NCI-H526 treated with DMSO at 0.1 percent for 48 hours (cell line): ENCODE data around the gene FBXO7.

Experiments used
- DNase-seq: peaks from one replicate; lab custom pipeline; 2025; lab: John Stamatoyannopoulos, UW

Gene FBXO7

GRCh38 chr22:32531931-32532819 is 57.6 kb downstream of the FBXO7 start:
- DNase-seq = no peak

- no peak for DNase-seq
Observed at GRCh38 chr22:32532820-32533128, 58.2 kb downstream of the FBXO7 start.

- no peak for DNase-seq
Observed at GRCh38 chr22:32533265-32534111, 58.9 kb downstream of the FBXO7 start.

- DNase-seq = no peak
Observed at GRCh38 chr22:32534252-32535235, 59.9 kb downstream of the FBXO7 start.

GRCh38 chr22:32535531-32536190 is 61.0 kb downstream of the FBXO7 start:
- no peak for DNase-seq

GRCh38 chr22:32536352-32536751 is 61.7 kb downstream of the FBXO7 start:
- no peak for DNase-seq

- DNase-seq = no peak
Observed at GRCh38 chr22:32538521-32538920, 63.9 kb downstream of the FBXO7 start.

- DNase-seq = no peak
Observed at GRCh38 chr22:32539631-32540421, 65.2 kb downstream of the FBXO7 start.

GRCh38 chr22:32541481-32541880 is 66.9 kb downstream of the FBXO7 start:
- no peak for DNase-seq

- no peak for DNase-seq
Observed at GRCh38 chr22:32542066-32542676, 67.6 kb downstream of the FBXO7 start.

- DNase-seq = no peak
Observed at GRCh38 chr22:32542677-32543357, 68.2 kb downstream of the FBXO7 start.

GRCh38 chr22:32544953-32545558 is 70.4 kb downstream of the FBXO7 start:
- no peak for DNase-seq

- no peak for DNase-seq
Observed at GRCh38 chr22:32545801-32546200, 71.2 kb downstream of the FBXO7 start.

- DNase-seq = no peak
Observed at GRCh38 chr22:32546496-32546895, 71.9 kb downstream of the FBXO7 start.

GRCh38 chr22:32546935-32547334 is 72.3 kb downstream of the FBXO7 start:
- no peak for DNase-seq

- DNase-seq = no peak
Observed at GRCh38 chr22:32548039-32548438, 73.4 kb downstream of the FBXO7 start.
